Activated naive CD4-positive, alpha-beta T cell treated with anti-CD3 and anti-CD28 coated beads, Interleukin-2, amount 10 ng/mL, durations not matched to agents 7 days and 5 days (primary cell): ENCODE measurements around the gene SMAD3.

Experiments used
- CTCF ChIA-PET: fragments of 350-600 bp; sonication (Branson Sonifier 250); formaldehyde crosslinking; loops from one replicate; lab custom pipeline; 2021; ENCODE audit warnings: antibody characterized with exemption; lab: Charles Lee
- DNase-seq: peaks from one replicate; pipeline ENCODE4 v3.0.0-alpha.2; 2020
- H3K27ac Mint-ChIP-seq: one replicate; pipeline ENCODE4 v1.8.0; 2021; ENCODE audit warnings: mild to moderate bottlenecking, moderate library complexity, mixed read lengths
- H3K27me3 Mint-ChIP-seq: one replicate; pipeline ENCODE4 v1.8.0; 2021; ENCODE audit warnings: mild to moderate bottlenecking, mixed read lengths
- H3K36me3 Mint-ChIP-seq: one replicate; pipeline ENCODE4 v1.8.0; 2021; ENCODE audit warnings: mixed read lengths
- H3K4me1 Mint-ChIP-seq: one replicate; pipeline ENCODE4 v1.8.0; 2021; ENCODE audit warnings: mixed read lengths
- H3K4me3 Mint-ChIP-seq: one replicate; pipeline ENCODE4 v1.8.0; 2021; ENCODE audit warnings: mild to moderate bottlenecking, moderate library complexity, mixed read lengths
- H3K9me3 Mint-ChIP-seq: one replicate; pipeline ENCODE4 v1.8.0; 2021; ENCODE audit warnings: mixed read lengths

SMAD3 gene

GRCh38 chr15:67104510-67104909 is 39.1 kb downstream of the SMAD3 start:
- H3K4me1 Mint-ChIP-seq: peaks cover 24% of the 10 kb centered on the region
- no peak overlapping the region for H3K27ac Mint-ChIP-seq
- DNase-seq: no peak
- CTCF ChIA-PET: interaction anchor here (1.2 kb wide), 1 partner anchor 12 kb away, joined by 3 read pairs; no protein-coding TSS in a partner anchor
- H3K36me3 Mint-ChIP-seq: peaks cover 49% of the 10 kb centered on the region
- no peak overlapping the region for H3K4me3 Mint-ChIP-seq
- no peaks in the 10 kb centered on the region for H3K27me3 Mint-ChIP-seq
- no peaks in the 10 kb centered on the region for H3K9me3 Mint-ChIP-seq

- Mint-ChIP-seq H3K27me3 (no peaks in the 10 kb centered on the region), H3K4me1 (peaks cover 25% of the 10 kb centered on the region), H3K27ac (peak overlapping the region; percentile 67), H3K36me3 (peaks cover 52% of the 10 kb centered on the region), H3K4me3 (no peak overlapping the region), H3K9me3 (peaks cover 3% of the 10 kb centered on the region)
- no peak for DNase-seq
- CTCF ChIA-PET: interaction anchor here (1.2 kb wide), 1 partner anchor 12 kb away, joined by 3 read pairs; no protein-coding TSS in a partner anchor
Measured at GRCh38 chr15:67105065-67105951, 39.9 kb downstream of the SMAD3 start.

DNA sequence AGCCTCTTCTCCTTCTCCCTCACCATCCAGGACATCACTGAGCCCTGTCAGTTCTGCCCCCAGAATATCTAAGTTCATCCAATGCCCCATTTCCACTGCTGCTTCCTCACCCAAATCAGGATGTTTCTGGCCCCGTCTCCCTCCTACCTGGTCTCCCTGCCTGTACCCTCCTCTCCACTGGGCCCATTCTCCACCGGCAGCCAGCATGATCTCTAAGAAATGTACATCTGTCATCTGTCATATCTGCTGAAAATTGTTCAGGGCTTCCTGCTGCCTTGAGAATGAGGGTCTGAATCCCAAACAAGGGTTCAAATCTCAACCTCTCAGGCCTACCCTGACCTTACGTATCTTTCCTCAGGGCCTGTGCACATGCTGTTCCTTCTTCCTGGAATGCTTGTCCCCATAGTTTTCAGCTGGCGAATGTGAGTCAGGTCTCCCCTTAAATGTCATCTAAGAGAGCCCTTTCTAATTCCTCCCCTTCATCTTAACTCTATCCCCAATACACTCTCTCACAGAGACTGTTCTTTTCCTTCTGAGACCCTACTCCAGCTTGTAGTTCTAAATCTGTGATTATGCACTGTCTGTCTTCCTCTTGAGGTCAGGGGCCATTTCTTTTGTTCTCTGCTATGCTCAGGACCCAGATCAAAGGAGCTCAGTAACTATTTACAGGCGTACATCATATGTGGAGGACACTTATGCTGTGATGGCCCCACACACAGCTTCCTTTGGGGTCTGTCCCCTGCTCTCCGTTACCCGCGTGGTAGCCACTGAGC is 40.8 kb downstream of the SMAD3 start:
- peak overlapping the region; percentile 2 for H3K4me3 Mint-ChIP-seq
- H3K27ac Mint-ChIP-seq: peak overlapping the region; percentile 67
- DNase-seq: no peak
- CTCF ChIA-PET: no interaction called here
- no peaks in the 10 kb centered on the region for H3K27me3 Mint-ChIP-seq
- peaks cover 61% of the 10 kb centered on the region for H3K36me3 Mint-ChIP-seq
- peaks cover 34% of the 10 kb centered on the region for H3K4me1 Mint-ChIP-seq
- H3K9me3 Mint-ChIP-seq: peaks cover 8% of the 10 kb centered on the region

GRCh38 chr15:67106764-67107013 is 41.3 kb downstream of the SMAD3 start:
- Mint-ChIP-seq H3K27ac (no peak overlapping the region), H3K36me3 (peaks cover 65% of the 10 kb centered on the region), H3K27me3 (no peaks in the 10 kb centered on the region), H3K4me1 (peaks cover 39% of the 10 kb centered on the region), H3K9me3 (peaks cover 11% of the 10 kb centered on the region), H3K4me3 (no peak overlapping the region)
- CTCF ChIA-PET: interaction anchor here (1.0 kb wide), 1 partner anchor 41 kb away, joined by 3 read pairs; the partner anchor contains the start of gene SMAD3
- no peak for DNase-seq

GRCh38 chr15:67107014-67107812 is 41.8 kb downstream of the SMAD3 start:
- Mint-ChIP-seq H3K27ac (no peak overlapping the region), H3K36me3 (peaks cover 67% of the 10 kb centered on the region)

DNA sequence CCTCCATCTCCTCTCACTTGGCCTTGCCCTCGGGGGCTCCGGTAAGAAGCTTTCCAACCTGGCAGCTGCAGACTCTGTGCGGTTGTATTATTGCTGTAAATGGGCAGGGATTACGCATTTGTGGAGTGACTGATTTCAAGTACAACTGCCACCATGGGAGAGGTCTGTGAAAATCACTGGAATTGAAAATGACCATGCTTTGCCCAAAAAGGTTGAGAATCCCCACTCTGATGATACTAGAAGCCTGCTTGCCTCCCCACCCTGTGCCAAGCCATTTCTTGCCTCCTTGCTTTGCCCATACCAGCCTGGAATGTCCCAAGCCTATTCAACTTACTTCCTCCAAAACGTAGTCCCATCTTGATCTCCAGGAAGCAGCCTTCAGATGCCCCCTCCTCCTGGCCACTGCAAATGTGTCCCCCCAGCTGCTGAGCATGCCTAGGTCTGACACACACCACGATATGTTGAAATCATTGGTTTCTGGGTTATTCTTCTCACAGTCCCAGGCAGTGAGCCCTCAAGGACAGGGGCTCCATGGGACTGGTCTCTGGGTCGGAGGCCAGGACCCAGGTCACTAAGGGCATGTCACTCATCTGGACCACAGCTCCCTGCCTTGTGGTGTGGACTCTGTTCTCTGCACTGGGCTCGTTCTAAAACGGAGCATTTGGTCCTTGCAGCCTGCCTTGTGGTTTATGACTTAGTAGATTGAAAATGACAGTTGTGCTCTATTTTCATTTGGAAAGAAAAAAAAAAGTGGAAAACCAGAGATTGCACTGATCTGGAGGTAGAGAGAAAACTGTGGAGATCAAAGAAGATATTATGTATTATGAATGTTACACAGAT is 42.9 kb downstream of the SMAD3 start:
- Mint-ChIP-seq H3K36me3 (peaks cover 65% of the 10 kb centered on the region), H3K27me3 (no peaks in the 10 kb centered on the region), H3K9me3 (peaks cover 13% of the 10 kb centered on the region), H3K4me3 (no peak overlapping the region), H3K4me1 (peaks cover 48% of the 10 kb centered on the region), H3K27ac (no peak overlapping the region)
- CTCF ChIA-PET: interaction anchor here (0.8 kb wide), 1 partner anchor 14 kb away, joined by 3 read pairs; no protein-coding TSS in a partner anchor
- DNase-seq: no peak

More at GRCh38 chr15:67107014-67107812, 41.8 kb downstream of the SMAD3 start:
- Mint-ChIP-seq H3K4me3 (no peak overlapping the region), H3K27me3 (no peaks in the 10 kb centered on the region), H3K4me1 (peaks cover 41% of the 10 kb centered on the region), H3K9me3 (peaks cover 13% of the 10 kb centered on the region)
- no peak for DNase-seq
- CTCF ChIA-PET: interaction anchor here (1.0 kb wide), 1 partner anchor 42 kb away, joined by 3 read pairs; the partner anchor contains the start of gene SMAD3

- Mint-ChIP-seq H3K4me3 (no peak overlapping the region), H3K27me3 (no peaks in the 10 kb centered on the region), H3K9me3 (peaks cover 13% of the 10 kb centered on the region), H3K36me3 (peaks cover 66% of the 10 kb centered on the region), H3K4me1 (peaks cover 58% of the 10 kb centered on the region), H3K27ac (no peak overlapping the region)
- no peak for DNase-seq
- CTCF ChIA-PET: interaction anchor here (0.8 kb wide), 1 partner anchor 13 kb away, joined by 3 read pairs; no protein-coding TSS in a partner anchor
Measured at GRCh38 chr15:67109141-67110034, 44.0 kb downstream of the SMAD3 start.

DNA sequence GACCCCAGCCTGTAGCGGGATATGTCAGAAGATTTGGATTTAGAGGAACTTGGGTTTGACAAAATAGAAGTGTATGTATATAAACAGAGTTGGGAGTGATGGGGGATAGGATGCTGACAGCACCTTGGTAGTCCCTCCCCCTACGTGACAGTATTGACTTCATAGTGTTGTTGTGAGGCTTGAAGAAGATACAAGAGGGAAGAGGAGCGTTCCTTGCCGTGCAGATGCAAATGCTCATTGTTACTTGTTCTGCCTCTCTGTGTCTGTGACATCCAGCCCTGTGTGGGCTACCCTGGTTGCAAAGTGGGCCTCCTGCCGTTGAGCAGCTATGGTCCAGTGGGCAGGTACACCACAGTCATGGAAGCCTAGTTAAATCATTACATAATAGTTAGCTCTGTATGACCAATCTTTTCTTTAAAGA is 45.0 kb downstream of the SMAD3 start:
- Mint-ChIP-seq H3K36me3 (peaks cover 64% of the 10 kb centered on the region), H3K4me1 (peaks cover 68% of the 10 kb centered on the region), H3K9me3 (peaks cover 13% of the 10 kb centered on the region), H3K27me3 (no peaks in the 10 kb centered on the region), H3K27ac (peak overlapping the region; percentile 69), H3K4me3 (no peak overlapping the region)
- DNase-seq: no peak
- CTCF ChIA-PET: interaction anchor here (0.8 kb wide), 2 partner anchors 14 to 25 kb away, joined by 4 read pairs; no protein-coding TSS in a partner anchor

- no peaks in the 10 kb centered on the region for H3K27me3 Mint-ChIP-seq
- peak; percentile 58 for DNase-seq
- CTCF ChIA-PET: interaction anchor here (0.8 kb wide), 2 partner anchors 13 to 24 kb away, joined by 4 read pairs; no protein-coding TSS in a partner anchor
- H3K36me3 Mint-ChIP-seq: peaks cover 60% of the 10 kb centered on the region
- no peak overlapping the region for H3K4me3 Mint-ChIP-seq
- peaks cover 77% of the 10 kb centered on the region for H3K4me1 Mint-ChIP-seq
- peak overlapping the region; percentile 69 for H3K27ac Mint-ChIP-seq
- peaks cover 13% of the 10 kb centered on the region for H3K9me3 Mint-ChIP-seq
Measured at GRCh38 chr15:67110958-67111864, 45.8 kb downstream of the SMAD3 start.

GRCh38 chr15:67114046-67114445 is 48.6 kb downstream of the SMAD3 start:
- CTCF ChIA-PET: interaction anchor here (0.7 to 1.3 kb wide), 2 partner anchors 33 to 45 kb away, joined by 3 read pairs; no protein-coding TSS in a partner anchor
- Mint-ChIP-seq H3K36me3 (peaks cover 72% of the 10 kb centered on the region), H3K4me1 (peaks cover 92% of the 10 kb centered on the region), H3K4me3 (no peak overlapping the region), H3K9me3 (peaks cover 13% of the 10 kb centered on the region), H3K27me3 (no peaks in the 10 kb centered on the region), H3K27ac (peak overlapping the region; percentile 84)
- no peak for DNase-seq

- H3K27me3 Mint-ChIP-seq: no peaks in the 10 kb centered on the region
- no peak for DNase-seq
- peak overlapping the region; percentile 84 for H3K27ac Mint-ChIP-seq
- H3K4me3 Mint-ChIP-seq: no peak overlapping the region
- CTCF ChIA-PET: no interaction called here
- H3K36me3 Mint-ChIP-seq: peaks cover 70% of the 10 kb centered on the region
- peaks cover 13% of the 10 kb centered on the region for H3K9me3 Mint-ChIP-seq
- peaks cover 92% of the 10 kb centered on the region for H3K4me1 Mint-ChIP-seq
Measured at GRCh38 chr15:67114846-67115585, 49.6 kb downstream of the SMAD3 start.
